ENCODE data around the gene FOXP4. TPM values are rescaled to one million over a fixed set of nuclear protein-coding genes. Genes with fewer than 3 reads are reported as not detected.

The FOXP4 gene
- total and polyA plus RNA-seq, 8 donors, result 7.9 to 70.4 (median 30.7) TPM

GRCh38 chr6:41648921-41649320, 102.7 kb downstream of the FOXP4 start:
- Histone ChIP-seq H3K4me3 (no peak overlapping the region), H3K36me3 (peaks cover 0 to 20% (median 0%) of the 10 kb centered on the region in 4 donors), H3K27me3 (peaks cover 0 to 27% (median 0%) of the 10 kb centered on the region in 3 donors), H3K9me3 (no peaks in the 10 kb centered on the region), H3K27ac (no peak overlapping the region), H3K4me1 (peaks cover 0 to 4% (median 0%) of the 10 kb centered on the region in 4 donors)
- intact Hi-C loops (cut with DNase I; ENCODE audit: low total_unique reads), result no loop called here
- DNase-seq, result no peak
- 66 to 91% (median 82%) methylated on average over 5 of the region's 5 CpGs for WGBS, 5 donors
- TF ChIP-seq EP300 (IDR thresholded peaks at IDR 0.05) (no peak), POLR2AphosphoS5 (IDR thresholded peaks at IDR 0.05) (no peak)

DNA sequence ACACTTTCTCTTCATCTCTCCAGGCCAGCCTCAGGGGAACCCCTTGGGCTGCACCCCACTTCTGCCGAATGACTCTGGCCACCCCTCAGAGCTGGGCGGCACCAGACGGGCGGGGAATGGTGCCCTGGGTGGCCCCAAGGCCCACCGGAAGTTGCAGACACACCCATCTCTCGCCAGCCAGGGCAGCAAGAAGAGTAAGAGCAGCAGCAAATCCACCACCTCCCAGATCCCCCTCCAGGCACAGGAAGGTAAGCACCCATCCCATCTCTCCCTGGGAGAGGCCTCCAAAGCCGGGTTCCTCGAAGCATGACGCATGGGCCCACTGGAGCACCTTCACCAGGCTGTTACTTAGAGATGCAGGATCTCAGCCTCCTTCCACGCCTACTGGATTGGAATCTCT, 103.4 kb downstream of the FOXP4 start:
- DNase-seq, result no peak
- intact Hi-C loops (cut with DNase I; ENCODE audit: low total_unique reads), result no loop called here
- H3K4me3 ChIP-seq, result no peak overlapping the region
- WGBS, 5 donors, result 67 to 96% (median 76%) methylated on average over 5 to 10 of the region's 10 CpGs
- TF ChIP-seq EP300 (IDR thresholded peaks at IDR 0.05), result no peak
- TF ChIP-seq CTCF (IDR thresholded peaks at IDR 0.05), result no peak
- TF ChIP-seq POLR2A (IDR thresholded peaks at IDR 0.05), result no peak
- TF ChIP-seq POLR2AphosphoS5 (IDR thresholded peaks at IDR 0.05), result no peak
- H3K36me3 ChIP-seq, result peaks cover 0 to 21% (median 0%) of the 10 kb centered on the region in 4 donors
- H3K4me1 ChIP-seq, result peaks cover 0 to 4% (median 0%) of the 10 kb centered on the region in 4 donors
- H3K9me3 ChIP-seq, result no peaks in the 10 kb centered on the region
- H3K27ac ChIP-seq, result no peak overlapping the region
- H3K27me3 ChIP-seq, result peaks cover 0 to 31% (median 0%) of the 10 kb centered on the region in 3 donors

GRCh38 chr6:41650120-41650519, 103.9 kb downstream of the FOXP4 start:
- Histone ChIP-seq H3K4me1 (peaks cover 0 to 4% (median 0%) of the 10 kb centered on the region in 4 donors), H3K9me3 (no peaks in the 10 kb centered on the region), H3K27ac (no peak overlapping the region), H3K4me3 (no peak overlapping the region), H3K27me3 (peaks cover 0 to 33% (median 0%) of the 10 kb centered on the region in 3 donors), H3K36me3 (peaks cover 0 to 21% (median 0%) of the 10 kb centered on the region in 4 donors)
- 94 to 100% (median 97%) methylated on average over 2 of the region's 2 CpGs for WGBS, 5 donors
- intact Hi-C loops (cut with DNase I; ENCODE audit: low total_unique reads), result no loop called here
- no peak for TF ChIP-seq CTCF (IDR thresholded peaks at IDR 0.05)
- no peak for TF ChIP-seq EP300 (IDR thresholded peaks at IDR 0.05)
- no peak for TF ChIP-seq POLR2AphosphoS5 (IDR thresholded peaks at IDR 0.05)
- TF ChIP-seq POLR2A (IDR thresholded peaks at IDR 0.05), result no peak
- no peak for DNase-seq

- Histone ChIP-seq H3K27me3 (peaks cover 0 to 20% (median 0%) of the 10 kb centered on the region in 3 donors), H3K4me3 (no peak overlapping the region), H3K9me3 (no peaks in the 10 kb centered on the region), H3K36me3 (peaks cover 0 to 21% (median 0%) of the 10 kb centered on the region in 4 donors), H3K27ac (no peak overlapping the region), H3K4me1 (peaks cover 0 to 7% (median 0%) of the 10 kb centered on the region in 4 donors)
- intact Hi-C loops (cut with DNase I; ENCODE audit: low total_unique reads), result no loop called here
- TF ChIP-seq POLR2AphosphoS5 (IDR thresholded peaks at IDR 0.05) (no peak), EP300 (IDR thresholded peaks at IDR 0.05) (no peak), CTCF (IDR thresholded peaks at IDR 0.05) (no peak), POLR2A (IDR thresholded peaks at IDR 0.05) (no peak)
- 59 to 83% (median 70%) methylated on average over 11 of the region's 11 CpGs for WGBS, 5 donors
- no peak for DNase-seq
These were observed 105.2 kb downstream of the FOXP4 start for GRCh38 chr6:41651246-41651961.

Small RNA genes within 50 kb of the gene (small RNA-seq; reads per million reads assigned to genes)
- 0 reads per million in 4 donors for gene MIR4641

Other genes starting within 250 kb of the FOXP4 start
- gene NCR2, start 210.8 kb upstream of the FOXP4 start, total RNA-seq, result not detected
- gene NCR2, start 210.8 kb upstream of the FOXP4 start, polyA plus RNA-seq, result not detected
- 1 to 10 TPM in 4 of 5 donors, not detected in 1; 4.1 to 8.3 (median 6.6) TPM for gene MDFI, start 92.1 kb downstream of the FOXP4 start, total RNA-seq
- 10 to 100 TPM in 2 of 3 donors, 1 to 10 TPM in 1; 3.7 to 17.2 (median 14.9) TPM for gene MDFI, start 92.1 kb downstream of the FOXP4 start, polyA plus RNA-seq
- gene TFEB, start 189.2 kb downstream of the FOXP4 start, total RNA-seq, result 100 to 1,000 TPM in 1 of 5 donors, 10 to 100 TPM in 2, 1 to 10 TPM in 2; 6.4 to 130 (median 12.9) TPM
- gene TFEB, start 189.2 kb downstream of the FOXP4 start, polyA plus RNA-seq, result 10 to 100 TPM; 12.1 to 19.5 (median 14.0) TPM
- over 10,000 TPM in 1 of 5 donors, 1,000 to 10,000 TPM in 3, 100 to 1,000 TPM in 1; 101 to 32,926 (median 1,172) TPM for gene PGC, start 201.0 kb downstream of the FOXP4 start, total RNA-seq
- gene PGC, start 201.0 kb downstream of the FOXP4 start, polyA plus RNA-seq, result over 10,000 TPM in 2 of 3 donors, 1,000 to 10,000 TPM in 1; 8,432 to 48,206 (median 26,682) TPM
- gene FRS3, start 233.5 kb downstream of the FOXP4 start, total RNA-seq, result 10 to 100 TPM in 1 of 5 donors, 1 to 10 TPM in 3, under 1 TPM in 1; 0.29 to 22.2 (median 3.1) TPM
- 1 to 10 TPM; 2.9 to 4.4 (median 4.1) TPM for gene FRS3, start 233.5 kb downstream of the FOXP4 start, polyA plus RNA-seq
- gene PRICKLE4, start 234.4 kb downstream of the FOXP4 start, total RNA-seq, result 10 to 100 TPM in 3 of 5 donors, 1 to 10 TPM in 2; 4.4 to 77.0 (median 27.8) TPM
- gene PRICKLE4, start 234.4 kb downstream of the FOXP4 start, polyA plus RNA-seq, result 1 to 10 TPM in 2 of 3 donors, not detected in 1; 1.9 to 4.8 TPM
- 100 to 1,000 TPM in 2 of 5 donors, 10 to 100 TPM in 3; 11.9 to 159 (median 68.7) TPM for gene TOMM6, start 241.3 kb downstream of the FOXP4 start, total RNA-seq
- 100 to 1,000 TPM; 308 to 343 (median 323) TPM for gene TOMM6, start 241.3 kb downstream of the FOXP4 start, polyA plus RNA-seq